NCI-H2107 (cell line): ENCODE data around the gene WBP1L.
"Not testable (repeated sequence)": the region's sequence is repeated elsewhere in the genome, so short reads cannot be mapped to it uniquely, and the experiment has no call there.

Source experiments
- DNase-seq: peaks from one replicate; lab custom pipeline; 2025; lab: John Stamatoyannopoulos, UW

WBP1L gene

DNA sequence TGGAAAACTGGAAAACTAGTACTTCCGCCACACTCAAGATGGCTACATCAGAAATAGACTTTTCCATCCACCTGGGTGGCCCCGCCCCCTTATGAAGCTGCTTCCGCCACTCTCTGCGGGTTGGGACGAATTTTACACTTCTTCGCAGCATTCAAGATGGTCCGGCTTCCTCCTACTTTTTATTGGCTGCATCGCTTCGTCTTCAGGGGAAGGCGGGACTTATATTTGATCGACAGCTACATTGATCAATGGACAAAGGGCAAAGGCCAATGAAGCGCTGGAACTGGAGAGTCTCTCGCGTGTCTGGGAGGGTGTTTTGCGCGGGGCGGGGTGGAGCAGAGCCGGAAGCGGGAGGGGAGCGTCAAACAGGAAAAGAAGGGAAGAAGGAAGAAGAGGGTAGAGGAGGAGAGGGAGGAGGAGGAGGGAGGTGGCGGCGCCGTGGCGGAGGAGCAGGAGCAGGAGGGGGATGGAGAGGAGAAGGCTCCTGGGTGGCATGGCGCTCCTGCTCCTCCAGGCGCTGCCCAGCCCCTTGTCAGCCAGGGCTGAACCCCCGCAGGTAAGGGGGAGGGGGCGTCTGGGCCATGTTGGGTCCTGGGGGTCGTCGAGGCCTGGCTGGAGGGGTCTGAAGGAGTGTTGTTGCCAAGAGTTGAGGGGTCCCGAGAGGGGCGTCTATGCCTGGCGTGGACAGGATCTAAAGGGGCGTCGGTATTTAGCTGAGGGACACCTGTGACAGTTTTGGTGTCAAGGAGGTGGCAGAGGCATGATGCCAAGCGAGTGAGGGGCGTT is at the start of gene WBP1L:
TSS of gene WBP1L (plus strand) at position 361 of the 786 bp plus-strand sequence. CDS start at position 467, 106 bp downstream.
- peak; percentile 90 for DNase-seq

DNA sequence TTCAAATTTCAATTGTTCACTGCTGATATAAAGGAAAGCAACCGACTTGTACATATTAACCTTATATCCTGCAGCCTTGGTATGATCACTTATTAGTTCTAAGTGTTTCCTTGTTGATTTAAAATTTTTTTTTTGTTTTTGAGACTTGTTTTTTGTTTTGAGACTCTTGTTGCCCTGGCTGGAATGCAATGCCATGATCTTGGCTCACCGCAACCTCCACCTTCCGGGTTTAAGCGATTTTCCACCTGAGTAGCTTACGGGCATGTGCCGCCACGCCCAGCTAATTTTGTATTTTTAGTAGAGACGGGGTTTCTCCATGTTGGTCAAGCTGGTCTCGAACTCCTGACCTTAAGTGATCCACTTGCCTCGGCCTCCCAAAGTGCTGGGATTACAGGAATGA is 48.3 kb upstream of the WBP1L start:
- DNase-seq = not testable (repeated sequence)

DNA sequence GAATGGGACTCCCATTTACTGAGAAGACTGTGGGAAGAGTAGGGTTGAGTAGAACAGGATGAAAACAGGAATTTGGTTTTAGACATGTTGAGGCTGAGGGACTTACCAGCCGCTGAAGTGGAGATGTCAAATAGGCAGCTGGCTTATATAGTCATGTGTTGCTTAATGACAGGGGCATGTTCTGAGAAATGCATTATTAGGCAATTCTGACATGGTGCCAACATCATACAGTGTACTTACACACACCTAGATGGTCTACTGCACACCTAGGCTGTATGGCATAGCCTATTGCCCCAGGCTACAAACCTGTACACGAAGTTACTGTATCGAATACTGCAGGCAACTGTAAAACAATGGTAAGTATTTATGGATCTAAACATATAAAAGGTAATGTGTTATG is 47.0 kb upstream of the WBP1L start:
- DNase-seq = no peak

DNA sequence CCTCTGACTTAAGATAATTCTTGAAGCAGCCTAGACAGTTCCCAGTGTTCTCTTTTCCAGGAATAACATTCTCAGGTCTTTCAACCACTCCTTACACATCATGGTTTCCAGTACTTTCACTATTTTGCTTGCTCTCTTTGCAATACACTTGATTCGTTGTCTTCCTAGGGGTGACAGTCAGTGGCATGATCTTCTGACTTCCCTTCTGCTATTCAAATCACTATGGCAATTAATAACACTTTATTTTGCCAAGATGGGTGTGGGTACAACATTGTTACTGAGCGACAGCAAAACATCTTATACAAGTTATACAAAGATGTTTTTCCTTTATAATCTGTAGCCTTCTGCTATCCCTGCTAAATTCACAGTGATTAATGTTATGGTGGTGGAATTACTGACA is 44.9 kb upstream of the WBP1L start:
- DNase-seq = no peak

DNA sequence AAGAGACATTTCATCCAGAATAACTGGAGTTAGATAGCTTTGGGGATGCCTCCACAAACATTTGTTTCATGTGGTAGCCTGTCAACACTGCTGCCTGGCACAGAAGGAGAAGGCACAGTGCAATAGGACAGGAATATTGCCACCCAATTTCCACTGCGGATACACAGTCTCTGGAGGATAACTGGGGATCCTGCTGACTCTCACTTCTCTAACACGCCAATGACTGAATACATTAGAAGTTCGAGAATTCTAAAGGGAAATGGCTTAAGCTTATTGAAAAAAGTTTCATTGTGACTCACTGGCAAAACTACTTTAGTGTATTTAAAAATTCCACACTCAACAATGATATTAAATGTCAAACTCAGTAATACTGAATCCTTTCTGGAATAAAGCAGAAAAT is 42.5 kb upstream of the WBP1L start:
- DNase-seq = no peak

DNA sequence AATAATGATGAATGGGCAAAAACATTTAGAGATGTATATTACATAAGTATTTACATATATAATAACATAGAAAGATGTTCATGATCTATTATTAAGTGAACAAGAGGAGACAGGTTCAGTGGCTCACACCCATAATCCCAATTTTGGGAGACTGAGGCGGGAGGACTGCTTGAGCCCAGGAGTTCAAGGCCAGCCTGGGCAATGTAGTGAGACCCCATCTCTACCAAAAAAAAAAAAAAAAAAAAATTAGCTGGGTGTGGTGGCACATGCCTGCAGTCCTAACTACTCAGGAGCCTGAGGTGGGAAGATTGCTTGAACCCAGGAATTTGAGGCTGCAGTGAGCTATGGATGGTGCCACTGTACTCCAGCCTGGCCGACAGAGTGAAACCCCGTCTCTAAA is 42.0 kb upstream of the WBP1L start:
- DNase-seq = no peak

DNA sequence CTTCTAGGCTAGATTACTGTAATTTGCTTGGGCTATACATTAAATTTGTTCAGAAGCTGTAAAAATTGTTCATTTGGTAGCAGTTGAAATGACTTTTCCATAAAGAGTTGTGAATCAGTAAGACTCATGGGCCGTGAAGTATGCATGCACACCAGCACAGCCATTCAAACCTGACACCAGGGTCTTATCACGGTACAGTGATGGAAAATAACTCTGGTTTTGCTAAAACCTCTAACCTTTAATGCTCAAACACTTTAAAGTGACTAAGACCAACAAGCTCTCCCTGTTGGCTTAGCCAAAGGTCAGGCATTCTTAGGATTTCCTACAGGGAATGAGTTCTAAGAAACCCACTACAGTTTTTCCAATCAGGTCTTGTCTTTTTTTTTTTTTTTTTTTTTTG is 41.0 kb upstream of the WBP1L start:
- no peak for DNase-seq

DNA sequence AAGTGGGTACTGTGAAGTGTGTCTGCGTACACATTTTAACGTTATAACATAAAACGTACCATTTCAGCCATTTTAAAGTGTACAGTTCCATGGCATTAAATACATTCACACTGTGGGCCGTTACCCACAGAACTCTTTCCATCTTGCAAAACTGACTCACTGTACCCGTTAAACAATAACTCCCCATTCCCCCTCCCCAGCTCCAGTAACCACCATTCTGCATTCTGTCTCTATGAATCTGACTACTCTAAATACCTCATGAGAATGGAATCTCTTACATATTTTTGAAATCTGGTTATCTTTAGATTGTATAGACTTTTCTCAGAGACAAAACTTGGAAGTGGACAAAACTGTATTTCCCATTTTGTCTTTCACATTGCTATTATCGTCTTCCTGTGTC is 38.8 kb upstream of the WBP1L start:
- DNase-seq = no peak

DNA sequence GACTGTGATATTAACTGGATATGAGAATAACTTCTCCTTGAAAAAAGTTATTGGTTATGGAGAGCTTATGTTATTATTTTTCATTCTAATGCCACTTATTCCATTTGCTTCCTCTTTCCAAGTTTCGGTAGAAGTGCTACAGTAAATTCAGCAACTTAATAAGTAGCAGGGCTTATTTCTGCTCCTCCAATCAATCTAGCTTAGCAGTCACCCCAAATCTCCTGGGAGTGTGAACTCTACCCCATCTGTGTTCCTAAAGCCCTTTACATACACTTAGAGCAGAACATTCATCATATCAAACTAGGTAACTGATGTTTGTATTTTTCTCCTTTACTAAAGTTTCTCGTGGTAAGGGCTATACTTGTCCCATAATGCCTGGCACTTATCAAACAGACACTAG is 38.2 kb upstream of the WBP1L start:
- no peak for DNase-seq

DNA sequence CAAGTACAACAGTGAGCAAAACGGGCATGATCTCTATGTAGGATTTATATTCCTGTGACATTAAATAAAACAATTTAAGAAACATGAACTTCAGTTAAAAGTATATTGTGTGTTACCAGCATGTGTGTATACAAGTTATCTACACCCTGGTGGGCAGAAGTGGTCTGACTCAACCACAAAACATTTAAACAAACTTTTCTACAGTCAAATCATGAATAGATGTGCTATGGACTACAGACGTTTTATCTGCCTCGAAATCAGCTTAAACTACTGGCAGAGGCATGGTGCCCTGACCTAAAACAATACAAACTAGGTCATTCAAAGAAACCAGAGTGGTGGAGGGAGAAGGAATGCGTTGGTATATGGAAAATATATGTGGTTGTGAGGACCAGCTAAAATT is 33.1 kb upstream of the WBP1L start:
- DNase-seq = no peak

DNA sequence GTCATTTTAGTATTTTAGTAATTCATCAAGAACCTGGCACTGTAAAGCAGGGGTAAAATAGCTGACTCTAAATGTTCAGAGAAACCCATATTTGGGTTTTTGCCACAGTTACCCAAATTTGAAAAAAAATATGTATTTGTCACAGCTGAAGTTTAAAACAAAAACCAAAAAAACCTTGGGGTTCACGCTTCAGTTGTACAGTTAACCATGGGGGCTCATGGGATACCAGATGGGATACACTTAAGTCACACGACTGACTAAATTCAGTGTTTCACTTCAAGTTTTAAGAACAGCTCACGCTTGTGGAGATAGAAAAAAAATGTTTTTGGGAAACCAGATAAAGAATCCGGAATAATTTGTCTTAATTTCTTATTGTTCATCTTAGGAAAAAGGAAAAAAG is 31.7 kb upstream of the WBP1L start:
- no peak for DNase-seq

DNA sequence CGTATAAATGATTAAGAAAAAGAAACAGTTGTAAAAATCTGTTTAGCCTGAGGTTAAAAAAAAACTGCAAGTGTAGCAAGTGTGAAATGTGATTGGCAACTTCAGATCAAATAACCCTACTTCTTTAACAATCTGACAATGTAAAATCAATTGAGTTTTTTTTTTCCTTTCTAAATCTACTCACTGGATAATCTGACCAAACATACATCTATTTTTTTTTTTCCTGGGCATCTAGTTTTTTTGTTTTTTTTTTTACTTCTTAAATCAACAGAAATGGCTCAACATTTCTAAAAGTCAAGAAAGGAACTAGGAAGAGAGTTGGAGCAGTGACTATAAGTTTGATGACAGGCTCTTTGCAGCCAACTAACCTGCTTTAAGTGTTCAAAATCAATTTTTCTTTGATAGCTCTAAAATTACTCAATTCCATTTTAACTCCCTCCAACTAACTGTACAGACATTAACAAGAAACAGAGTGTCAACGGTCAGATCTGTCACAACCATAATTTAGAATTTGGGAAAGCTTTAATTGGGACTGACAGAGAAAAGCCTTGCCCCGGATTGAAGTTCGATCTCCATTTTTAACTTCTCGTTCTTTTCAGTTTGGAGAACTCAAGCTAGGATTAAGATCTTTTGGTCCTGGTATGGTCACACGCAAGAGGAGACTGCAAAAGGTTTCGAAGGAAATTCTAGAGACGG is 30.8 kb upstream of the WBP1L start:
- DNase-seq = no peak

DNA sequence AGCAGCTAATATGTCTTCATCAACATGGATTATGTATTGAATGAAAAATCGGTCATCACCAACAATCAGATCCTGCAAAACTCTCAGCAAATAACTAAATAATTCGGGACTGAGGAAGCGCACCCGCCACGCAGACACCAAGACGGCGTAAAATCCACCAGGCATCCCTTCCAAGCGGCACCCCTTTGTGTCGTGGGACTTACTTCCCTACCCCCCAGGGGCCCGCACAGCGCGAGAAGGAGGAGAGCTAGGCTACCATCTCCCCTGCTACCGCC is 30.3 kb upstream of the WBP1L start:
- DNase-seq = no peak

DNA sequence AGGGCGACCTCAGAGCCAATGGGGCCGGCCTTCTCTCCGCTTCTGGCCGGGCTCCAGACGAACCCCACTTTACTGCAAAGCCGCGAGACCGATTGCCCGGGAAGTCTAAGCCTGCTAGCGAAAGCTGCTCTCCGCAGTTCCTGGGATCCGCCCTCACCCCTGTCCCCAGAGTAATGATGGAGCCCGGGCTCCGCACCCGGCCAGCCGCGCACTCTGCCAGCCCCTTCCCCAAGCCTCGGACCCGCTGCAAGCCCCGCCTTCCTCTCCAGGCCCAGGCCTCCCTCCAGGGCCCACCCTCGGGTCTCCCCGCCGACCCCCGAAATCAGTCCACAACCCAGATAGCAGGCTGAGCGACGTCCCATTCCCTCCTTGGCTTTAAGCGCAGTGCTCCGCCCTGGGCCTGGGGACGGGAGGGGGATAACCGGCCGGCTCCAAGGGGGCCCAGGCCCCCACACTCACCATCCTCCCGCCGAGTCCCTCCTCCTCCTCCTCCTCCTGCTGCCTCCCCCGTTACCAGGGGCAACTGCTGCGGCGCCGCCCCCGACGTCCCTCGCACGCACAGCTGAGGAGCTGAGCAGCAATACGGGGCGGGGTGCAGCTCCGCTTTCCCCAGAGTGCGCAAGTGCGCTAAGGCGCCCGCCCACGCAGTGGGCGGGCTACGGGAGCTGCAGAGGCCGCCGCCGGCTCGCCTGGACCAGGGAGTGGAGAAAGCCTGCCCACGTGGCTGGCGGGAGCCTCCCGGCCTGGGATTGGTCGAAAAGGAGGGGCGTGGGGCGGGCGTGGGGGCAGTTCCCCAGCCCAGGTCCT is 29.7 kb upstream of the WBP1L start, which contains the start of gene ARL3:
TSS of gene ARL3 (minus strand) at position 584 of the 807 bp plus-strand sequence. CDS start at position 462, 122 bp downstream.
- DNase-seq = peak; percentile 87

DNA sequence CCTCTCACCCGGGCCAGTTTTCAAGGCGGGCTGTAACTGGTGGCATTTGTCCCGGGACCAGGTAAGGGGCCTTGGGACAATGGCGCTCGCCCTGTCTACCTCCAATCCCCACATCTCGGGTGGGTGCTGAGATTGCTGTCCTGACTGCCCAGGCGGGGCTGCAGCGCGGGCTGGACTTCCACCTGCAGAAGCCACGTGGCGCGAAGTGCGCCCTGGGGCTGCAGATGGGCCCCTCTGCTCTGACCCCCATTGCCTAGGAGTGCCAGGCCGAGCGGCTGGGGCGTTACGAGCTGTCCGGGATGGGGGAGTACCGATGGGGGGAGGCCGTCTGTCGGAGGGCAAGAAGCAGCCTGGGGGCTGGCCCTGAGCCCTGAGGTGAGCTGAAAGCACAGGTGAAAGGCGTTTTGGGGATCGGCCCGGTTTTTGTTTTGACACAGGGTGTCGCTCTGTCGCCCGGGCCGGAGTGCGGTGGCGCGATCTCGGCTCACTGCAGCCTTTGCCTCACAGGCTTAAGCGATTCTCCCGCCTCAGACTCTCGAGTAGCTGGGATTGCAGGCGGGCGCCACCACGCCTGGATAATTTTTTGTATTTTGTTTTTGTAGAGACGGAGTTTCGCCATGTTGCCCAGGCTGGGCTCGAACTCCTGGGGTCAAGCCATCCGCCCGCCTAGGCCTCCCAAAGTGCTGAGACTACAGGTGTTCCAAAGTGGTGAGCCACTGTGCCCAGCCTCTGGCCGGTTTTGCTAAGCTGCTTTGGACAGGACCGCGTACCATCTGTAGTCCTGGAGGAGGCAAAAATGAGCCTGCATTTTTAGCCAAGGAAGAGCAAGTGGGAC is 28.9 kb upstream of the WBP1L start, which contains the start of gene SFXN2:
TSS of gene SFXN2 (plus strand) at position 16 of the 835 bp plus-strand sequence. CDS start 12,001 bp downstream, outside the sequence.
- DNase-seq = peak; percentile 5

DNA sequence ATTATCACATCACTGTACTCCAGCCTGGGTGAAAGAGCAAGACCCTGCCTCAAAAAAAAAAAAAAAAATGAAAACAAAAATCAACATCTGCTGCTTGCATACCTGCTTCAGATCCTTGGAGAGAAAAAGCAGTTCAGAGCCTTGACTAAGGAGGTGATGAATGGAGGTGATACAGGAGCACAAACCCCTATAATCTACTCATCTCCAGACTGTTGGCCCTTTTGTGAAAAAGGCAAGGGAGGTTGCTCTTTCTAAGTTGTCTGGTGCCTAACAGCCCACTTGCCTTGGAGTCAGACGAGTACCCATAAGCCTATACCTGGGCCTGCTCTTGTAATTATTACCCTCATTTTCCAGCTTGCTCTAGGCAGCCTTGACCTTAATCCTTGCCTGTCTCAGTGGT is 27.9 kb upstream of the WBP1L start:
- no peak for DNase-seq

DNA sequence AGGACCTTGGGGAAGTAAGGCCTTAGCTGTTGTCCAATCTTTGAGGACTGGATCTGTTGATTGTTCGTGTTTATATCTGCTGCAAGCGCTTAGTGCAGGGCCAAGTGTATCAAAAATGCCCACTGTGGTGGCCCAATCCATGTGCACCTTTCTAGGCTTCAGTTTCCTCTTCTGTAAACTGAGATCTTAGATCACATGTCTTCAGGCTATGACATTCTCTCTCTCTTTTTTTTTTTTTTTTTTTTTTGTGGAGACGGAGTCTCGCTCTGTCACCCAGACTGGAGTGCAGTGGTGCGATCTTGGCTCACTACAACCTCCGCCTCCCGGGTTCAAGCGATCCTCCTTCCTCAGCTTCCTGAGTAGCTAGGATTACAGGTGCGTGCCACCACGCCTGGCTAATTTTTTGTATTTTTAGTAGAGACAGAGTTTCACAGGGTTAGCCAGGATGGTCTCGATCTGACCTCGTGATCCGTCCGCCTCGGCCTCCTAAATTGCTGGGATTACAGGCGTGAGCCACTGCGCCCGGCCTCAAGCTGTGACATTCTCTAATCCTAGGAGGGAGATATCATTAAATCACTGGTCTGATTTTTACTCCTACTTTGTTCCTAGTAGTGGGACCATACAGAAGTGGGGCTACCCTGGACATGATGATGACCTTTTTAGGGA is 26.7 kb upstream of the WBP1L start:
- DNase-seq = not testable (repeated sequence)

DNA sequence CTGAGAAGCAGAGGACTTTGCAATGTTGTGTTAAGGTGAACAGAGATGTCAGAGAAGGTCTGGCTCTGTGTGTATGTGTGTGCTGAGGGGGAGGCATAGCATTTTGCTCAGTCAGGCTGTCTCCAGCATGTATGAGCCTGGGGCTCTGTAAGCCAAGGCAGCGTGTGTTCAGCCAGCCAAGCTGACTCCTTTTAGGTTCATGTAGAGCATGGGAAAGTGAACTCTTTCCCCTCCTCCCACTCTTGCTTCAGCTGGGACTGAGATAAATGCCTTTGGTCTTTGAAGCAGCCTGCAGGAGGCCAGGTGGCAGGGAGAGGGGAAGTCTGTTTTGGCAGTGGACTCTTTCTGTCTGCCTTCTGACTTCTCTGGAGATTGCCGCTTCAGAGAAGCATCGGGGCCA is 25.5 kb upstream of the WBP1L start:
- no peak for DNase-seq

DNA sequence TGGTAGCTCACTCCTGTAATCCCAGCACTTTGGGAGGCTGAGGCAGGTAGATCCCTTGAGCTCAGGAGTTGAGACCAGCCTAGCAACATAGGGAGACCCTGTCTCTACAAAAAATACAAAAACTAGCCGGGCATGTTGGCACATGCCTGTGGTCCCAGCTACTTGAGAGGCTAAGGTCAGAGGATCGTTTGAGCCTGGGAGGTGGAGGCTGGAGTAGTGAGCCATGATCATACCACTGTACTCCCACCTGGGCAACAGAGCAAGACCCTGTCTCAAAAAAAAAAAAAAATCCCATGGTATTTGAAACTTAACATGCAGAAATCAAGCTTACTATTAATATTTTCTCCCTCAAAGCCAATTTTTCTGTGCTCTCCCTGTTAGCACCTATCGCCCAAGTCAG is 23.4 kb upstream of the WBP1L start:
- no peak for DNase-seq

DNA sequence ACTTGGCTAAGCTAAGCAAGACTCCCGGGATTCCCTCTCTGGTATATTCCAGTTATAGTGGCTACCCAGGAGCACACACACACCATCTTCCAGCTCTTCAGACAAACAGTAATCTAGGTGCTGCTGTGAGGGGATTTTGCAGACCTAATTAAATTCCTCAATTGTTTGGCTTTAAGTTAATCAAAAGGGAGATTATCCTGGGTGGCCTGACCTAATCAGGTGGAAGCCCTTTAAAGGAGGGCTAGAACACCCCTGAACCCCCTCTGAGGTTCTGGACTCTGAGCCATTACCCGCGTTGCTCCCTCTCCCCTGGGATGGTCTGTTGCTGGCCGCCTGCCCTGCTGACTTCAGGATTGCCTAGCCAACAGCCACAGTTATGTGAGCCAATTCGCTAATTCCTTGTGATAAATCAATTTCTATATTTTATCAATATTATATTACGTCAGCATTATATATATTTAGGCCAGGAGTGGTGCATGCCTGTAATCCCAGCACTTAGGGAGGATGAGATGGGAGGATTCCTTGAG is 22.9 kb upstream of the WBP1L start:
- no peak for DNase-seq

DNA sequence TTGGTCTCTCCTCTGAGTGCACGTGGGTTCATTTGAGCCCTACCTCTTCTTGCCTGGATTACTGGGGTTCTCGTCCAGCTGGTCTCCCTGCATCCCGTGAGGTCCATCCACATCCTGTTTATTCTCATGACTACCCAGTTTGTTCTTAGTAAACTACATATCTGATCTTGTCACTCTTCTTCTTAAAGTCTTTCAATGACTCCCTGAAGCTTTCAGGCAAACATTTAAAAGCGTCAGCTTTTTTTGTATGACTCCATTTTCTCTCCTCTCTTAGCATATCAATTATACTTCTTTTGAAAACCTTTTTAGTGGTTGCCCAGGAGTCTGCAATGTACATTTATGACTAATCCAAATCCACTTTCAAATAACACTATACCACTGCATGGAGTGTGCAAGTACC is 21.8 kb upstream of the WBP1L start:
- DNase-seq = no peak
